ENCODE measurements around the gene CCR5.

CCR5 gene

GRCh38 chr3:46409739-46410489 lies 39.2 kb downstream of the CCR5 start:
- DNase-seq, result no peak

- no peak for DNase-seq
These were observed 39.9 kb downstream of the CCR5 start for GRCh38 chr3:46410669-46411068.

DNA sequence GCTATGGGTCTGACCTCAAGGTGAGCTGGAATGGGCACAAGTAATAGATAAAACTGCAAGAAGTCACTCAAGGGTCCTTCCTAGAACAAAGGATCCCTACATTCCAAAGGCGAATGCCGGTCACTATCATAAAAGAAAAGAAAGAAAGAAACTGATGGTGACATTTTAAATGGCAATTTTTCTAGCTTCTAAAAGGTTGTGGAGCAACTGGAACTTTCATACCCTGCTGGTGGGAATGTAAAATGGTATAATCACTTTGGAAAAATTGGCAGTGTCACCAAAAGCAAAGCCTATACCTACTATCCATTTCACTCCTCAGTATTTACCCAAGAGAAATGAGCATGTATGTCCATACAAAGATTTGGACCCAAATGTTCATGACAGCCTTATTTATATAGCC lies 40.5 kb downstream of the CCR5 start:
- no peak for DNase-seq

- no peak for DNase-seq
These were observed 42.1 kb downstream of the CCR5 start for GRCh38 chr3:46412786-46413298.

GRCh38 chr3:46413951-46414350 lies 43.2 kb downstream of the CCR5 start:
- DNase-seq, result no peak

- DNase-seq, result no peak
These were observed 44.0 kb downstream of the CCR5 start for GRCh38 chr3:46414739-46415138.

- DNase-seq, result no peak
These were observed 45.5 kb downstream of the CCR5 start for GRCh38 chr3:46416125-46416810.

DNA sequence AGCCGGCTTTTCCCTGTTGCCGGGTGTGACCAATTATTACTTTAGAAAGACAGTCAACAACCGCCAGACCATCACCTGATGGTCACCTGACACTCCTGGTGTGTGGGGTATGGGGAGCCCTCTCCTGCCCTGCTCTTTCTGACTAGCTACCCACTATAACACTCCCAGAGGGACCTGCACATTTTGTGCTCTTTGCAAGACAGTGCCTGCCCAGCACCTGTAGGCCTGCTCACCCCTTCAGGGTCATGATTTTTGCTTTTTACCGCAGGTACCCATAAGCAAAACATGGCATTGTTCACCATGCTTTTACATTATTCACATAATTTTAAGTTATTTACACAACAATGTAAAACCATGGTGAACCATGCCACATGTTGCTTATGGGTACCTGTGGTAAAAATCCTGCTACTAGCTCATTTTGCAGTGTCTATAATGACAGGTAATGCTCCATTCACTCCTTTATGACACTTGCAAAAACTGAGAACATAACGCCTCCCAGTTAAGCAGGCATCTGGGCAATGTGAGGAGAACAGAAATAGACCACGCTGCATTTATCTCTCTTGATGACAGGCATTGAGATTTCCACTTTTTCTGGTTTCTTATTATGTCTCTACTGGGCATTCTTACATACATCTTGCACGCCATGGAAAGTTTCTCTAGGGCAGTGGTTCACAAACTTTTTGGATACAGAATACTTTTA lies 46.2 kb downstream of the CCR5 start:
- no peak for DNase-seq

DNA sequence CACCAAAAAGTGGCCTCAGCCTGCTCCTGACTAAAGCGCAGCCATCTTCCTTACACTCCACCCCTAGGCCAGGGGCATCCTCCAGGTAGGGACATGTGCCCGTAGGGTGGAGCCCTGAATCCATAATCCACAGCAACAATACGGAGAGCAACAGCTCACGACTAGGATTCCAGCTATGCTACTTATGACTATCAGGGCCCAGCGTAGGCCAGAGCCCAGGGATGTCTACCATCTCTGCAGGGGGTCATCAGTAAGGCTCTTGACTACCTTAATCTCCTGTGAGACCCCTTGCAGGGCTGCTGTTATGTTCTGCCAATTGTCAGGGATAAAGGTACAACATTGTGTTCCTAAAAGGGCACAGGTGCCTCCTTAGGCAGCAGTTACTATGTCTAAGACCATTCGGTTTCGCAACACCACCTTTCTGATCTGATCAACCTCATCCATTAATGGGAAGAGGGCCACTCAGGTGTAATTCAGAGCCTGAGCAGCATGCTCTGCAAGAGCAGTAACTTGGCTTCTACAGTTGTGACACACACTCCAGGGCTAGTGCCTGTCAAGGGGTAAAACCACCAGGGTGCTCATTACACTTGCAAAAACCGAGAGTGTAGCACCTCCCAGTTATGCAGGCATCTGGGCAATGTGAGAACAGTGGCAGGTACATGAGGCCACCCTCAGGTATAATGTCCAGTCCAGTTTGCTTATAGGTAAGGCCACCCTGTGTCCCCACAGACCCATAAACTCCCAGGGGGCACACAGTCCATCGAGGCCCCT lies 47.3 kb downstream of the CCR5 start:
- DNase-seq, result no peak

GRCh38 chr3:46419816-46420215 lies 49.1 kb downstream of the CCR5 start:
- no peak for DNase-seq

DNA sequence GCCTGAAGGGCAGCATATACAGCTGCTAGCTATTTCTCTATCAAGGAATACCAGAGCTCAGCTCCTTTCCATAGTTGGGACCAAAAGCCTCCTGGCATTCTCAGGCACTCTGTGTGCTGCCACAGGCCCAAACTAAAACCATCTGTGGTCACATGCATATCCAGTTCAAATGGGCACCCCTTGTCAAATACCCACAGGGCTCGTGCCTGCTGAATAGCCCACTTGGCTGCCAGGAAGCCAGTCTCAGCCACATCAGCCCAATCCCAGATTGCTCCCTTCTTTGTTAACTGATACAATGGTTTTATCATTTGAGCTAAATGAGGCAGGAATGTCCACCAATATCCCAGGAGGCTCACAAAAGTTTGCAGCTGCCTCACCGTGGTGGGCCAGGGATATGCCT lies 50.2 kb downstream of the CCR5 start:
- no peak for DNase-seq

DNA sequence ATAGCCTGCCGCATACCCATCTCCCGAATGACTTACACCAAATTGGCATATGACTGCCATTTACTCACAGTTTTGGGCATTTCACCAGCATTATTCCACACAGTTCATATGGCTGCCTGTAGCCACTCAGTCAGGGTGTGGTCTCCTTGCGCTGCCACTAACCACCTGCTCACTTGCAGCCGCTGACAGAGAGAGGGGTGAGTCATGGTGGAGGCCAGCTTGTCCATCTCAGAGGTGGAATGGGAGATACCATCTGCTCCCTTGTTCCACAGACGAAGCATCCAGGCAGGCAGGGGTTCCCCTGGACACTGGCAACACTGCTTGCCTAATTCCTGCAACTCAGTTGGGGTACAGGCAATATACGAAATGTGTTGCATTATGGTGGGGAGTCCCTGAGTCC lies 51.9 kb downstream of the CCR5 start:
- no peak for DNase-seq

GRCh38 chr3:46423588-46423987 lies 52.8 kb downstream of the CCR5 start:
- no peak for DNase-seq
